Right lobe of liver (tissue), 4 donors: ENCODE measurements around the gene GCG.

ENCODE experiments used
- POLR2A ChIP-seq: fragments of 450-650 bp; IDR thresholded peaks from one replicate; pipeline ENCODE4 v1.6.1; 2017; ENCODE audit warnings: antibody characterized with exemption, mild to moderate bottlenecking
- TF ChIP-seq, protein P1 (sequence below), 4 donors: fragments of 200-600 bp in 3 of 4; fragments of 450-650 bp in 1 of 4; IDR thresholded peaks; one replicate each; pipeline versions ENCODE4 v1.5.1 to v1.8.0; 2016 to 2022; ENCODE audit warnings: antibody characterized with exemption in 4 of 4, mild to moderate bottlenecking in 2 of 4
- donor health status: DM: no; HTN: no; CAD: no.
- donor health status: DM: no; HTN: no; CAD: no.
- donor health status: DM: no; HTN: yes; CAD: no.

DNA sequence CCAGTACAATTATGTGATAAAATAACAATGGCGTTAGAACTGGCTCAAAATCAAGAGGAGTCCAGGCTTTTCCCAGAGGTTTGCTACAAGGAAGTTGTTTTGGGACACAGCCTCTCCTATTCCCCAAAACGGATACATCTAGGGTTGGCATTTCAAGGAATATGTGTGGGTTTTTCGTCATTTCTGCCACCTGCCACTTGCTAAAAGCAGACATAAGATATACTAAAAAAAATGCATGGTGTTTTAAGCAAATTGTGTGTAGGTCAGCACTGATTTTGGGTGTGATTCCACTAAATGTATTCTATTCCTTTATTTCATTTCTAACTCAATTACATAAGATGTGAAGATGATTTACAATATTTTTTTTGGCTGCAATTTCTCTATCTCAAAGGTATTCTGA is 36.4 kb upstream of the GCG start:
- TF ChIP-seq, protein P1, sequence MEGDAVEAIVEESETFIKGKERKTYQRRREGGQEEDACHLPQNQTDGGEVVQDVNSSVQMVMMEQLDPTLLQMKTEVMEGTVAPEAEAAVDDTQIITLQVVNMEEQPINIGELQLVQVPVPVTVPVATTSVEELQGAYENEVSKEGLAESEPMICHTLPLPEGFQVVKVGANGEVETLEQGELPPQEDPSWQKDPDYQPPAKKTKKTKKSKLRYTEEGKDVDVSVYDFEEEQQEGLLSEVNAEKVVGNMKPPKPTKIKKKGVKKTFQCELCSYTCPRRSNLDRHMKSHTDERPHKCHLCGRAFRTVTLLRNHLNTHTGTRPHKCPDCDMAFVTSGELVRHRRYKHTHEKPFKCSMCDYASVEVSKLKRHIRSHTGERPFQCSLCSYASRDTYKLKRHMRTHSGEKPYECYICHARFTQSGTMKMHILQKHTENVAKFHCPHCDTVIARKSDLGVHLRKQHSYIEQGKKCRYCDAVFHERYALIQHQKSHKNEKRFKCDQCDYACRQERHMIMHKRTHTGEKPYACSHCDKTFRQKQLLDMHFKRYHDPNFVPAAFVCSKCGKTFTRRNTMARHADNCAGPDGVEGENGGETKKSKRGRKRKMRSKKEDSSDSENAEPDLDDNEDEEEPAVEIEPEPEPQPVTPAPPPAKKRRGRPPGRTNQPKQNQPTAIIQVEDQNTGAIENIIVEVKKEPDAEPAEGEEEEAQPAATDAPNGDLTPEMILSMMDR (IDR thresholded peaks at IDR 0.05): no peak
- no peak for TF ChIP-seq POLR2A
